HG03378 (cell line): Measurements from ENCODE around the gene ZBTB14.
A peak's percentile ranks its signal among the peaks of the same experiment; 100 is the strongest.

Source experiments
- ATAC-seq: cut with Tn5 transposase; IDR thresholded peaks from one replicate; pipeline ENCODE4 v1.9.1; 2021; ENCODE audit warnings: mild to moderate bottlenecking, moderate library complexity; ENCODE audit not compliant: unreplicated experiment

ZBTB14 gene, protein sequence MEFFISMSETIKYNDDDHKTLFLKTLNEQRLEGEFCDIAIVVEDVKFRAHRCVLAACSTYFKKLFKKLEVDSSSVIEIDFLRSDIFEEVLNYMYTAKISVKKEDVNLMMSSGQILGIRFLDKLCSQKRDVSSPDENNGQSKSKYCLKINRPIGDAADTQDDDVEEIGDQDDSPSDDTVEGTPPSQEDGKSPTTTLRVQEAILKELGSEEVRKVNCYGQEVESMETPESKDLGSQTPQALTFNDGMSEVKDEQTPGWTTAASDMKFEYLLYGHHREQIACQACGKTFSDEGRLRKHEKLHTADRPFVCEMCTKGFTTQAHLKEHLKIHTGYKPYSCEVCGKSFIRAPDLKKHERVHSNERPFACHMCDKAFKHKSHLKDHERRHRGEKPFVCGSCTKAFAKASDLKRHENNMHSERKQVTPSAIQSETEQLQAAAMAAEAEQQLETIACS

GRCh38 chr18:5295231-5295920, at the start of gene ZBTB14:
TSS of gene ZBTB14 (minus strand) at chr18:5295726. CDS start at chr18:5293246, 2,480 bp downstream.
- ATAC-seq, result no peak

DNA sequence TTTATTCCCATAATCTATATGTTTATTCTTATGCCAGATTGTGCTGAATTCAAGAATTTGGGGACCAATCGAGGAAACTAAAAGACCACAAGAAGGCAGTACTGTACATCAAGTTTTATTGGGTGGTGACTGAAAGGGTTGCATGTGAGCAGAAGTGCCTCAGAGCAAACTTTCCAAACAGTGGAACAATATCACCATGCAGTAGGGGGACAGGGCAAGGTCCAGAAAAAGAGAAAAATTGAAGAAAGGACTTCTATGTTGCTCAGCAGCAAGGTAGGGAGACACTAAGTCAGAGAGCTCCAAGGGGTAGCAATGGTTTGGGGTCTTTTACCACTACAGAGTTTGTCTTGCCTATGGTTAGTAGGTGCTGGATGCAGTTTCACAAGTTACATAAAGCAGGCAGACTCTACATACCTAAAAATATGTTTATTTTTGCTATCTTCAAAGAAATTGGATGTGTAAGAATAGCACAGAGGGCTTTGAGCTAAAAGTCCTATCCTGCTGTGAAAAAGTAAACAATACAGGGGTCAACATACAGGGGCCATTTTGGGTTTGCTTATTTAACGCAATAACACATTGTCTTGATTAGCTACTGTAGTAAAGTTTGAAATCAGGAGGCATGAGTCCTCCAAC, 43.8 kb upstream of the ZBTB14 start:
- no peak for ATAC-seq

- ATAC-seq, result no peak
Observed at GRCh38 chr18:5334456-5335075, 39.0 kb upstream of the ZBTB14 start.

DNA sequence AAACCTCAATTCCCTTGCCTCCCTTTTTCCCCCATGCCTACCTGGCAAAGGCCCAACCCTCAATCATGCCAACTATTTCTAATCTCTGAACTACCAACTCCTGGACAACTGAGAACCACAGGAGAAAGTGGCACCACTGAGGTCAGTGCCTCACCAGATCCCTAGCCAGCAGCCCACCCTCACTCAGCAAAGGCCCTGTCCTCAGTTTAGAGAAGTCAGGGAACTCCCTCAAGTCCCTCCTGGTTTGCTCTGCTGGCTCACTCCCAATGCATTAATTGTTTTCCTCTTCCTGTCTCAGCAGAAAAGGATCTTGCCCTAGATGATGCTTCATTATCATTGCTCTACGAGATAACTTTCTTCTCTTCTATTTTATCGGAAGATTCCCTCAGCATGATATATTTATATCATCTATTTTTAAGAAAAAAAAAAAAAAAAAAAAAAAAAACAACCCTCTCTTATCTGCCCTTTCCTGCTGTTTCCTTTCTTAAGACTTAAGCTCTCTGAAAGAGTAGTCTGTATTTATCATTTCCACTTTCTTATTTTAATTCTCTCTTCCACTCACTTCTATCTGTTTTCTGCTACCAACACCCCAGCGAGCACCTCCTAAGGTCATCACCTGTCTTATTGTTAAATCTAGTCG, 22.7 kb upstream of the ZBTB14 start:
- ATAC-seq, result no peak

DNA sequence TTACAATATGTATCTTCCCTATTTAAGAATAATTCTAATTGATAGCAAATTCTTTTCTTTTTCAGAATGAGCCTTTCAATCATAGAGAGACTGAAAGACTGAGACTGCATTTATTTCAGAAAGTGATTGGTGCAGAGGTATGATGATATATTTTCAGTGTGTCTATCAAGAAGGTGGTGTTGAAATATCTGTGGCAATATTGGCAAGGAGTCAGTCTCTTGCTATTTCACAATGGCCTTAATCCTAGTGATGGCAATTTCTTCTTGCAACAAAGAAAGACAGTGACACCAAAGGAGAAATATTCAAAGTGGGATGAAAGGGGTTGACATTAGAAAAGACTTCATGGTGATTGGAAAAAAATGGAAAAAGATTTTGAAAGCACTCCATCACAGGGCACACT, 21.7 kb upstream of the ZBTB14 start:
- no peak for ATAC-seq

- no peak for ATAC-seq
Observed at GRCh38 chr18:5315838-5316237, 20.3 kb upstream of the ZBTB14 start.

DNA sequence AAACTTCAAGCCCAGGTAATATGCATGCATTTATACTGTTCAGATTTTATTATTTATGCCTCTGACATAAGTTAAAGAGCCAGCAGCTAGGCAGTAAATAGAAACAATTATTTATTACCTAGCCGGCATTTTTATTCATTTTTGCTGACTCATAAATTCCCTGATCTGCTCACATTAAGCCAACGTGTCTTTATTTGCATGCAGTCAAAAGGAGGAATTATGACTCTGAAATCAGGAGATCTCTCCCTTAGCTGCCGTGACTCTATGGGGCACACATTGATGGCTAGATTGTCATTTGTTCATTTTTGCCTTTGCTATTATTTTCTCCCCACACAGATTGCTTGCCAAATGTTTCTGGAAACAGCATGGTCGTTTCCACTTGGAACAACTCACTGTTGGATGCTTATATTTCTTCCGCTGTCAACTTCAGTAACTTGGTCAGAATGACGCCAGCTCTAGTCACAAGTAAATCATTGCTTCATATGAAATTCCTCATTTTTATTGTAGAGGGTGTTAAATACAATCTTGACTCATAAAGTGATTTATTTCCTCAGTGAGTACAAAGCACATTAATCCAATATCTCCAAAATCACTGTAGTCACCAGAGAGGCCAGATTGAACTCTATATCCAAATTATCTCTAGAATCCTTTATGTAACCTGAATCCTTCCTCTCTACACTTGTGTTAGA, 15.9 kb upstream of the ZBTB14 start:
- ATAC-seq, result no peak

DNA sequence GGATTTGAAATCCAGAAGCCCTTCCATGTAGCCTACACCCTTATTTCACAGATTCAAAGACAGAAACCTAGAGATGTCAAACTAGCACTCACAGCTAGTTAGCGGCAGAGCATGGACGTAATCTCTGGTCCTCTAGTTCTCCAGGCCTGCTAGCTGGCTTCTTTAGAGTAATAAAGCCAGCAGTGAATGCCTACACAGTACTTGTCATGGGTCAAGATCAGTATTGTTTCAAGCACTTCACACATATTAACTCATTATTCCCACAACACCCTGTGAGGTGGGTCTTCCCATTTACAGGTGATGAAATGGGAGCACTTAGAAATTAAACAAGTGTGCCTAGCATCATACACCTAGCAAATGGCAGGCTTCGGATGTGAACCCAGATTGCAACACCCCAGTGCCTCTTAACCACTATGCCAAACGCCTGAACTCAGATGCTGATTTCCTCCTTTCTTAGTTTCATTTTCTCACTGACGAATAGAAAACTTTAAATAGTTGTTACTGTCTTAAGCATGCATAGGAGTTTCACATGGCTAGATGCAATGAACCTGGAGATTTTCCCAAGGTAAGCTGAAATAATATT, 14.5 kb upstream of the ZBTB14 start:
- ATAC-seq, result peak; percentile 95

GRCh38 chr18:5305835-5306234, 10.3 kb upstream of the ZBTB14 start:
- ATAC-seq, result no peak

DNA sequence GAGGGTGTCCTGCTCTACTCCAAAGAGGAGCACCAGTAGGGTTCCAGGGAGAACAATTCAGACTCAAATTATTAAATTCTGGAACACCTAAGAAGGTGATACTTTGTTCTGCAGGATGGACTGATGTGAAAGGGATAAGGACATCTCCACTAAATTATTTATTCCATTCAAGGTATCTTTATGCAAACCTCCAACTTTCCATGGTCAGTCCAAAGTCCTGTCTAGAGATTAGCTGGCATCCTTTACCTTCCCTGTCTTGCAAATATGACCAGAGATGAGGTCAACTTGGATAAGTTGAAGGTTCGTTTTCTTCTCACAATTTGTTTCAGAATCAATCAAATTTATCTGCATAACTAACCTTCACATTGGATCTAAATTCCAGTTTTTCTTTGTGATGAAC, 8.7 kb upstream of the ZBTB14 start:
- ATAC-seq, result no peak

GRCh38 chr18:5303636-5304035, 8.1 kb upstream of the ZBTB14 start:
- no peak for ATAC-seq

DNA sequence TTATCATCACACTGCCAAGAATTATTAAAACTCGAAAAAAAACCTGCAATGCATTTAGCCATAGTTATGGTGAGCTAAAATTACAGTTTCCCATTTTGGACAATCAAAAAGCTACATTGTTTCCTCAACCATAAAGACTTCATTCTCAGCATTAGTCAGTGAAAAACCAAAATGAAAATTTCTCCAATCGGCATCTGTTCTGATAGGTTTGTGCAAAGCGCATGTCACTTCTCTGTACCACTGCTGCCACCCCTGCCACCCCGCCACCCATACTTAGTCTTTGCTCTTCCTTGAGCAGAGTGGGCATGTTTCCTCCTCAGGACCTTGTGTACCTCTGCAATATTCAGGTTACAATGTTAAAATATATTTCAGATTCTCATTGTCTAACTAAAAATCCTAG, 7.1 kb upstream of the ZBTB14 start:
- no peak for ATAC-seq

GRCh38 chr18:5300476-5301010, 5.0 kb upstream of the ZBTB14 start:
- no peak for ATAC-seq

DNA sequence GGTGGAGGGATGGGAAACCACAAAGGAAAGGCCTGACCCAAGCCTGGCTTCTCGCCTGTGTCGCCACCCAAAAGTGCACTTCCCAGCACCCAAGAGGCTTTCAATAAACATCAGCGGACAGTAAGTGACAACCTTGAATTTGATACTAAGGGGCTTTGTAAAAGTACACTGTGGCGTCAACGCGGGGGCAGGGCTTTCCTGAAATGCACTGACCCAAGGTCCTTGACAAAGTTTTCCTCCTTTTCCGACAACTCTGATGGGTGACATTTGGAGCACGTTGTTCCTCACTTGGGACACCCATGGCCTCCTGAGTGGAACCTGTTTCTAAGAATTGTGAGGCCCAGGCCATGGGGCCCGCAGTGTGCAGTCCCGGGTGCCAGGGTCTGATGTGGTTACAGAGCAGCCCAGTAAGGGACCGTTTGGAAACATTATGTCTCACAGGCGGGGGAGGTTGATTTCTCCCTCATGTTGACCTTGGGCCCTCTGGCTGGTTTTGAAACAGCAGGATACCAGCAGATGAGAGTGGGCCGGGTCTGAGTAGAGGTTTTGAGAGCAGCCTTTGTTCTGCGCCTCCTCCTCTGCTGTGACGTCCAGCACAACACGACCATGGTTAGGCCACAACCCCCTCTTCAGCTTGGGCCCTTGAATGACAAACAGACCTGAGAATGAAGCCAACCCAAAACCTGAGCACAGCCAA, 2.8 kb upstream of the ZBTB14 start:
- ATAC-seq, result no peak

DNA sequence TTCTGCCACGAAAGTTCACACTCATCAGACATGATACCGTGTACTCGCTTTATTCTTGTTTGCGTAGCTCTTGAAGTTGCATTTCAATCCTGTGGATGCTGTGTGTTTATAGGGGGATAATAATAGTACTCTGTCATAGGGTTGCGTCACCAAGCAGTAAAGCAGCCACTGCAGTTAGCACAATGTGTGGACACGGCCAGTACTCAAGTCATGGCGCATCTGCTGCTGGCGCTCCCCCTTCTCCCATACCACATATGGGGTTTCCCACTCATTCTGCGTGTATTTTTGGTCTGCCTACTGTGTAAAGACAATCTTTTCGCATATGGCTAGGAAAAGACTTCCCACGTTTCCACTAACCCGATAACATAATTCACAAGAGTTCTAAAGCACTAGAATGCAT, 2.1 kb upstream of the ZBTB14 start:
- no peak for ATAC-seq

DNA sequence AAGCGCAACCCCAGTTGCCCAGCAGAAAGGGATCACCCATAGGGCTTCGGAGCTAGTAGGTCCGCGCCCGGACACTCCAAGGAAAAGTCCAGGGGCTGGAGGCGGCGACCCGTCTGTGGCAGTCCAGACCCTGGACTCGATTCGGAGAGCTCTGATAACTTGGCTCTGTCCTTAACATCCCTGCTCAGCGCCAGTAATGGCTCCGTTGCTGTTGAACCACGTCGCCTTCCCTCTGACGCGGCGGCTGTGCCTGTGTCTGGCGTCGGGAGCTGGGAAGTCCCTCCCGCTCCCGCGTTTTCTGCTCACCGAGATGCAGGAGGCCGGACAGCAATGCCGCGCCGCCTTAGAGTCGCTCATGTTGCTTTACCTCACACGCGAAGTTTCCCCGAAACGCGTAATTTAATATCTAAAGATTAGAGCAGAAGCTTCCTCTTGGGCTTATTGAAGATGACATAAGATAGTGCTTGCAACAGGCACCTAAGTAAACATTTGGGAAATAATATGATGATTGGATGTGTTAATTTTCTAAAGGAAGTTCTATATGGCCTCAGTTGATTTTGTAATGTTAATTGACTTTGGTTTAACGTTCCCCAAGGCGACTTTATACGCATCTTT, 1.3 kb upstream of the ZBTB14 start:
- ATAC-seq, result peak; percentile 32

GRCh38 chr18:5295981-5296705, 617 bp upstream of the ZBTB14 start:
- peak; percentile 67 for ATAC-seq
